ENCODE results near the gene KTN1. TPM values are rescaled to one million over a fixed set of nuclear protein-coding genes. Genes with fewer than 3 reads are reported as not detected.

The KTN1 gene
- total RNA-seq, 2 experiments from 2014 or later: 59.9 to 68.4 TPM

- peaks cover 8% of the 10 kb centered on the region for H3K36me3 Mint-ChIP-seq (ENCODE audit: low read depth)
- no peaks in the 10 kb centered on the region for H3K27me3 Mint-ChIP-seq
- POLR2A ChIA-PET: no interaction called here
These were observed 25.0 kb downstream of the KTN1 start for GRCh38 chr14:55604900-55605418.

GRCh38 chr14:55605793-55606192 is 25.8 kb downstream of the KTN1 start:
- Histone ChIP-seq H3K27ac (ENCODE audit: low read depth in 1 of 2, low read length in 2 of 2) (no peak overlapping the region), H3K4me3 (ENCODE audit: low read length) (no peak overlapping the region), H3K4me1 (ENCODE audit: insufficient read depth, low read length) (peaks cover 2% of the 10 kb centered on the region), H3K36me3 (ENCODE audit: insufficient read depth, low read length) (peaks cover 4% of the 10 kb centered on the region), H3K9me3 (ENCODE audit: control insufficient read depth in 1 of 2, insufficient read depth in 1 of 2, low read length in 2 of 2) (no peaks in the 10 kb centered on the region), H3K27me3 (ENCODE audit: control insufficient read depth in 1 of 2, insufficient read depth in 2 of 2, low read length in 2 of 2) (no peaks in the 10 kb centered on the region)
- H3K27ac Mint-ChIP-seq: no peak overlapping the region
- ChIA-PET CTCF (interaction anchor here (1.3 kb wide), 1 partner anchor 12 kb away, joined by 4 read pairs; no protein-coding TSS in a partner anchor), POLR2A (no interaction called here)
- ATAC-seq (ENCODE audit: poor library complexity) (no peak), DNase-seq (no peak)
- intact Hi-C loops (cut with DNase I, micrococcal nuclease): no loop called here
- H3K4me1 Mint-ChIP-seq (ENCODE audit: low read depth): peaks cover 41% of the 10 kb centered on the region
- no peak for TF ChIP-seq CTCF (IDR thresholded peaks at IDR 0.05)
- H3K4me3 Mint-ChIP-seq: no peak overlapping the region
- peaks cover 8% of the 10 kb centered on the region for H3K36me3 Mint-ChIP-seq (ENCODE audit: low read depth)
- H3K27me3 Mint-ChIP-seq: no peaks in the 10 kb centered on the region
- no peaks in the 10 kb centered on the region for H3K9me3 Mint-ChIP-seq

More at GRCh38 chr14:55604900-55605418, 25.0 kb downstream of the KTN1 start:
- DNase-seq (no peak), ATAC-seq (ENCODE audit: poor library complexity) (no peak)
- Mint-ChIP-seq H3K4me1 (ENCODE audit: low read depth) (peaks cover 42% of the 10 kb centered on the region), H3K9me3 (no peaks in the 10 kb centered on the region), H3K4me3 (no peak overlapping the region), H3K27ac (no peak overlapping the region)
- Histone ChIP-seq H3K36me3 (ENCODE audit: insufficient read depth, low read length) (peaks cover 4% of the 10 kb centered on the region), H3K9me3 (ENCODE audit: control insufficient read depth in 1 of 2, insufficient read depth in 1 of 2, low read length in 2 of 2) (no peaks in the 10 kb centered on the region), H3K27me3 (ENCODE audit: control insufficient read depth in 1 of 2, insufficient read depth in 2 of 2, low read length in 2 of 2) (no peaks in the 10 kb centered on the region), H3K27ac (ENCODE audit: low read depth in 1 of 2, low read length in 2 of 2) (no peak overlapping the region), H3K4me3 (ENCODE audit: low read length) (no peak overlapping the region), H3K4me1 (ENCODE audit: insufficient read depth, low read length) (peaks cover 2% of the 10 kb centered on the region)
- CTCF ChIA-PET: interaction anchor here (1.3 kb wide), 1 partner anchor 13 kb away, joined by 4 read pairs; no protein-coding TSS in a partner anchor
- intact Hi-C loops (cut with DNase I, micrococcal nuclease): no loop called here
- TF ChIP-seq CTCF (IDR thresholded peaks at IDR 0.05): no peak

GRCh38 chr14:55607386-55607785 is 27.4 kb downstream of the KTN1 start:
- ChIA-PET CTCF (interaction anchor here (1.4 kb wide), 1 partner anchor 30 kb away, joined by 4 read pairs; no protein-coding TSS in a partner anchor), POLR2A (no interaction called here)
- H3K27me3 Mint-ChIP-seq: no peaks in the 10 kb centered on the region
- intact Hi-C loops (cut with DNase I, micrococcal nuclease): no loop called here
- H3K9me3 Mint-ChIP-seq: no peaks in the 10 kb centered on the region
- no peak overlapping the region for H3K27ac ChIP-seq (ENCODE audit: low read depth in 1 of 2, low read length in 2 of 2)
- no peaks in the 10 kb centered on the region for H3K27me3 ChIP-seq (ENCODE audit: control insufficient read depth in 1 of 2, insufficient read depth in 2 of 2, low read length in 2 of 2)
- no peaks in the 10 kb centered on the region for H3K4me1 ChIP-seq (ENCODE audit: insufficient read depth, low read length)
- H3K36me3 ChIP-seq (ENCODE audit: insufficient read depth, low read length): peaks cover under 1% of the 10 kb centered on the region
- DNase-seq (no peak), ATAC-seq (ENCODE audit: poor library complexity) (no peak)
- no peaks in the 10 kb centered on the region for H3K9me3 ChIP-seq (ENCODE audit: control insufficient read depth in 1 of 2, insufficient read depth in 1 of 2, low read length in 2 of 2)
- no peak overlapping the region for H3K4me3 ChIP-seq (ENCODE audit: low read length)
- peaks cover 40% of the 10 kb centered on the region for H3K4me1 Mint-ChIP-seq (ENCODE audit: low read depth)
- H3K36me3 Mint-ChIP-seq (ENCODE audit: low read depth): peaks cover 8% of the 10 kb centered on the region
- no peak overlapping the region for H3K27ac Mint-ChIP-seq
- H3K4me3 Mint-ChIP-seq: no peak overlapping the region
- no peak for TF ChIP-seq CTCF (IDR thresholded peaks at IDR 0.05)

All from CD4-positive, alpha-beta T cell (primary cell).